Measurements from ENCODE around the gene RICTOR. TPM values are rescaled to one million over a fixed set of nuclear protein-coding genes. Genes with fewer than 3 reads are reported as not detected.

The RICTOR gene
- polyA plus RNA-seq, 1 experiment, result 6.3 TPM

GRCh38 chr5:39118638-39119037 is 44.4 kb upstream of the RICTOR start:
- H3K27me3 ChIP-seq (ENCODE audit: control insufficient read depth, insufficient read depth, low read length), result no peaks in the 10 kb centered on the region
- CTCF ChIA-PET, result no interaction called here
- no peak overlapping the region for H3K4me3 ChIP-seq (ENCODE audit: low read depth, low read length)

GRCh38 chr5:39117401-39117800 is 43.2 kb upstream of the RICTOR start:
- peak; percentile 26 for DNase-seq (ENCODE audit: low read depth)
- TF ChIP-seq CTCF (IDR thresholded peaks at IDR 0.05; ENCODE audit: insufficient read depth, low read depth, low read length), result no peak
- CTCF ChIA-PET, result interaction anchor here (1.1 to 2.1 kb wide), 3 partner anchors 13 to 32 kb away, joined by 3 to 7 read pairs (median 3); no protein-coding TSS in a partner anchor
- Histone ChIP-seq H3K27me3 (ENCODE audit: control insufficient read depth, insufficient read depth, low read length) (no peaks in the 10 kb centered on the region), H3K4me3 (ENCODE audit: low read depth, low read length) (no peak overlapping the region), H3K36me3 (ENCODE audit: control insufficient read depth, insufficient read depth, low read length) (no peaks in the 10 kb centered on the region)
- POLR2A ChIA-PET, result no interaction called here

More at GRCh38 chr5:39118638-39119037, 44.4 kb upstream of the RICTOR start:
- no peak for DNase-seq (ENCODE audit: low read depth)
- H3K36me3 ChIP-seq (ENCODE audit: control insufficient read depth, insufficient read depth, low read length), result no peaks in the 10 kb centered on the region
- no peak for TF ChIP-seq CTCF (IDR thresholded peaks at IDR 0.05; ENCODE audit: insufficient read depth, low read depth, low read length)
- POLR2A ChIA-PET, result no interaction called here

DNA sequence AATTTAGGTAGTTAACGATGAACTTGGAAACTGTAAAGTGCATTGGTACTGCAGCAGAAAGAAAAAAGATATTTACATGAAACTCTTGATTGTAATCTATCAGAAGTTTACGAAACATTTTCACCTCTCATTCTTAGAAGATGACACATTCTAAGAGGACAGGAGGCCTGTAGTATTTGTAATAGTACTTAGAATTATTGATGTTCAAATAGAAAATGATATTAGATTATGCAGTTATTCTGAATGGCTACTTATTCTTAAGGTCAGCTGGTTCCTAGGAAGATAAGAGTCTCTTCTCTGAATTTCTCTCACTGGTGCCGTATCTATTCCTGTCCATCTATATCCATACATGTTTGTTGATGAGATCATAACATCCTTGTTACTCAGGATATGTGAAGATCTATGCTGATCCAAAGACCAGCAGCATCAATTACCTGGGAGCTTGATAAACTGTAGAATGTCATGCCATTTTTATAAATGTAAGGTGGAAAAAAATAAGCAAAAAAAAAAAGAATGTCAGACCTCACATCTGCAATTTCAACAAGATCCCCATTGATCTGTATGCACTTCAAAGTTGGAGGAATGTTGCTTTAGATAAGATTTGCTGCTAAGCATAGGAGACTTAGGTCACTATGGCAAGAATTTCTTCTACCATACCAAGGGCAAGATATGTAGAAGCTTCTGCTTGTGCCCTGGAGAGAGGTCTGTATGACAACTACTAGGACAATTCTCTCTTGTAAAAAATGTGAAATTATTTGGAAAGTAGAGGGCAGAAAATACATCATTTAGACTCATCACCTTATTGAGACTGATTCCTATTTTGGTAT is 42.4 kb upstream of the RICTOR start:
- no peak for DNase-seq (ENCODE audit: low read depth)
- POLR2A ChIA-PET, result no interaction called here
- Histone ChIP-seq H3K4me3 (ENCODE audit: low read depth, low read length) (no peak overlapping the region), H3K36me3 (ENCODE audit: control insufficient read depth, insufficient read depth, low read length) (no peaks in the 10 kb centered on the region), H3K27me3 (ENCODE audit: control insufficient read depth, insufficient read depth, low read length) (no peaks in the 10 kb centered on the region)
- TF ChIP-seq CTCF (IDR thresholded peaks at IDR 0.05; ENCODE audit: insufficient read depth, low read depth, low read length), result no peak
- CTCF ChIA-PET, result interaction anchor here (0.9 to 2.1 kb wide), 5 partner anchors 12 to 95 kb away, joined by 3 to 7 read pairs (median 3); no protein-coding TSS in a partner anchor

DNA sequence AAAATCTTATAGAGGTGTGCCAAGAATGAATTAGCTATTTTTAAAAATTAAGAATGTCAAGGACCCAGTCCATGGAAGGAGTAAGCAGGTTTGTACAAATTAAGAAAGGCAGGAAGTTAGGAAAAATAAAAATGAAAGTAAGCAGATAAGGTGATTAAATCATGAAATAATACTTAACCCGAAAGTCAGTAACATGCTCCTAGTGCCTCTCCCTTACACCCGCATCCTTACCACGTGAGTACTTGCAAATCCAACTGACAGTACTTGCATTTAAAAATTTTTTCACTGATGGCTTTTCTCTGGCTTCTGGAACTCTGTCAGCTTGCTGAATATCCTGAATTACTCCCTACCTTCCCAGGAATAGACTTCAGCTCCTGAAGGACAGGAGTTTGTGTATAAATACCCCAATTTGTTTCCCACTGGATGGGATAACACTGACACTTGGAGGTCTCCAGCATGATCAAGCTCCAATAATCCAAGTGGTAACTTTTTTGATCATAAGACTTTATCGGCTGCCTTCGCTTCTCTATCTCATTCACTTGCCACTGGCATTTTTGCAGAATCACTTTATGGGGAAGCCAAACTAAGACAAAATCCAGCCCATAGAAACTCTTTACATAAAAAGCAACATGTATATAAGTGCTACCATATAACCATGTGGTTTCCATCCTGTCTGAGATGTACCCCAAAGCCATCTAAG is 41.6 kb upstream of the RICTOR start:
- Histone ChIP-seq H3K36me3 (ENCODE audit: control insufficient read depth, insufficient read depth, low read length) (no peaks in the 10 kb centered on the region), H3K27me3 (ENCODE audit: control insufficient read depth, insufficient read depth, low read length) (no peaks in the 10 kb centered on the region), H3K4me3 (ENCODE audit: low read depth, low read length) (no peak overlapping the region)
- no peak for TF ChIP-seq CTCF (IDR thresholded peaks at IDR 0.05; ENCODE audit: insufficient read depth, low read depth, low read length)
- ChIA-PET CTCF (interaction anchor here (0.9 to 2.1 kb wide), 3 partner anchors 11 to 94 kb away, joined by 3 to 7 read pairs (median 3); no protein-coding TSS in a partner anchor), POLR2A (no interaction called here)
- DNase-seq (ENCODE audit: low read depth), result no peak

DNA sequence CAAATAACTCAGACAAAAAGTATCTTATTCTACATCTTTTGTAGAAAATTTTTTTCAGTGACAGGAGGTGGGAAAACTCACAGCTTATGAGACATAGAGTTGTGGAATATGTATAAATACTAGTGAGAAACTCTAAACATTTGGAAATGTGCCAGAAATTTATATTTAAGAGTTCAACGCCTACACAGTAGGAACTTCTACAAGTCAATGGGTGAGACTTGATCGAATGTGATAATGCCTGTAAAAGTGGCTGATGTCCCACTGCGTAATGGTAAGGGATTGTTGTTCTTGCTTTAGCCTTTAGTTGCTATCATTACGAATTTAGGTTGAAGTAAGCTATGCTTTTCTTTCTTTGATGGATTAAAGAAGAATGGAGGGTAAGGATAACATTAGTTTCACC is 40.0 kb upstream of the RICTOR start:
- no peak for DNase-seq (ENCODE audit: low read depth)
- no peak overlapping the region for H3K4me3 ChIP-seq (ENCODE audit: low read depth, low read length)
- TF ChIP-seq CTCF (IDR thresholded peaks at IDR 0.05; ENCODE audit: insufficient read depth, low read depth, low read length), result no peak
- H3K36me3 ChIP-seq (ENCODE audit: control insufficient read depth, insufficient read depth, low read length), result no peaks in the 10 kb centered on the region
- CTCF ChIA-PET, result no interaction called here
- POLR2A ChIA-PET, result no interaction called here
- no peaks in the 10 kb centered on the region for H3K27me3 ChIP-seq (ENCODE audit: control insufficient read depth, insufficient read depth, low read length)

All from BJ (cell line).